ENCODE measurements around the gene RABGGTA.
"Not testable (repeated sequence)": the region's sequence is repeated elsewhere in the genome, so short reads cannot be mapped to it uniquely, and the experiment has no call there.

RABGGTA gene

GRCh38 chr14:24238123-24238522 is 33.3 kb downstream of the RABGGTA start:
- DNase-seq: no peak

GRCh38 chr14:24237463-24237955 is 33.9 kb downstream of the RABGGTA start:
- DNase-seq: no peak

GRCh38 chr14:24236689-24237462 is 34.5 kb downstream of the RABGGTA start:
- DNase-seq: no peak

- DNase-seq: no peak
Observed at GRCh38 chr14:24235804-24236688, 35.4 kb downstream of the RABGGTA start.

- no peak for DNase-seq
Observed at GRCh38 chr14:24234095-24235005, 37.0 kb downstream of the RABGGTA start.

- no peak for DNase-seq
Observed at GRCh38 chr14:24233538-24233866, 37.9 kb downstream of the RABGGTA start.

GRCh38 chr14:24232645-24233537 is 38.5 kb downstream of the RABGGTA start, which contains the start of gene GMPR2:
GMPR2 (plus strand) TSS chr14:24232929; CDS start chr14:24233254, 325 bp downstream.
- no peak for DNase-seq

- DNase-seq: peak; percentile 88
Observed at GRCh38 chr14:24232121-24232644, 39.2 kb downstream of the RABGGTA start, which contains the start of gene NEDD8. NEDD8 (minus strand) TSS chr14:24232367; CDS start chr14:24232267, 100 bp downstream.

GRCh38 chr14:24231263-24232120 is 39.9 kb downstream of the RABGGTA start:
- DNase-seq: no peak

- DNase-seq: no peak
Observed at GRCh38 chr14:24228902-24229301, 42.5 kb downstream of the RABGGTA start.

GRCh38 chr14:24226473-24226872 is 44.9 kb downstream of the RABGGTA start:
- DNase-seq: no peak

GRCh38 chr14:24224618-24225071 is 46.8 kb downstream of the RABGGTA start:
- no peak for DNase-seq

- not testable (repeated sequence) for DNase-seq
Observed at GRCh38 chr14:24222987-24223386, 48.4 kb downstream of the RABGGTA start.

- no peak for DNase-seq
Observed at GRCh38 chr14:24219521-24219920, 51.9 kb downstream of the RABGGTA start.

GRCh38 chr14:24219080-24219479 is 52.3 kb downstream of the RABGGTA start:
- DNase-seq: no peak

- DNase-seq: not testable (repeated sequence)
Observed at GRCh38 chr14:24216876-24217275, 54.5 kb downstream of the RABGGTA start.

- DNase-seq: no peak
Observed at GRCh38 chr14:24216345-24216699, 55.1 kb downstream of the RABGGTA start.

Measured in activated T-cell treated with anti-CD3 and anti-CD28 coated beads, Interleukin-2, amount 50 U/mL, for 1 hour (primary cell).